ENCODE results near the gene SCAPER. TPM values are rescaled to one million over a fixed set of nuclear protein-coding genes. Genes with fewer than 3 reads are reported as not detected.

The SCAPER gene
- total RNA-seq, 1 experiment from 2014 or later: 15.3 TPM

- POLR2A ChIA-PET: no interaction called here
- no peak for ATAC-seq
- no TSS peak for BruUV-seq (replicated peaks)
These were observed 141.1 kb downstream of the SCAPER start for GRCh38 chr15:76764004-76764403.

GRCh38 chr15:76763554-76763953 lies 141.6 kb downstream of the SCAPER start:
- Histone ChIP-seq H3K27me3 (ENCODE audit: control insufficient read depth, insufficient read depth, low read length) (no peaks in the 10 kb centered on the region), H3K4me3 (ENCODE audit: low read depth in 2 of 2, low read length in 2 of 2) (no peak overlapping the region), H3K4me1 (ENCODE audit: control insufficient read depth, insufficient read depth, low read length) (no peaks in the 10 kb centered on the region), H3K36me3 (ENCODE audit: control insufficient read depth, insufficient read depth, low read length) (no peaks in the 10 kb centered on the region; the same call in 1 of the 2 replicates), H3K9me3 (ENCODE audit: control insufficient read depth, insufficient read depth, low read depth, low read length) (peaks cover 7% of the 10 kb centered on the region; the same call in 1 of the 2 replicates), H3K27ac (ENCODE audit: low read length) (no peak overlapping the region)
- ATAC-seq: no peak
- no TSS peak for BruUV-seq (replicated peaks)
- intact Hi-C loops (cut with micrococcal nuclease; ENCODE audit: unreplicated experiment) (no loop called here), in situ Hi-C loops (cut with HindIII; ENCODE audit: low pct_unique_long_range_greater_than_20kb, low sequenced_read_pairs) (no loop called here)
- TF ChIP-seq POLR2AphosphoS5 (IDR thresholded peaks at IDR 0.05; ENCODE audit: low read depth, low read length) (no peak), TCF7L2 (IDR thresholded peaks at IDR 0.05; ENCODE audit: low read depth, low read length) (no peak), SIN3A (IDR thresholded peaks at IDR 0.05; ENCODE audit: borderline replicate concordance, insufficient read depth, low read depth, low read length) (no peak), REST (IDR thresholded peaks at IDR 0.05; ENCODE audit: insufficient read depth in 1 of 2, low read depth in 2 of 2, low read length in 1 of 2) (no peak), CTCF (IDR thresholded peaks at IDR 0.05) (no peak)
- DNase-seq (ENCODE audit: low read depth, low spot score): no peak
- ChIA-PET POLR2A (no interaction called here), CTCF (no interaction called here)

More at GRCh38 chr15:76764004-76764403, 141.1 kb downstream of the SCAPER start:
- CTCF ChIA-PET: no interaction called here
- H3K27ac ChIP-seq (ENCODE audit: low read length): no peak overlapping the region
- TF ChIP-seq SIN3A (IDR thresholded peaks at IDR 0.05; ENCODE audit: borderline replicate concordance, insufficient read depth, low read depth, low read length) (no peak), TCF7L2 (IDR thresholded peaks at IDR 0.05; ENCODE audit: low read depth, low read length) (no peak), CTCF (IDR thresholded peaks at IDR 0.05) (no peak), POLR2AphosphoS5 (IDR thresholded peaks at IDR 0.05; ENCODE audit: low read depth, low read length) (no peak), REST (IDR thresholded peaks at IDR 0.05; ENCODE audit: insufficient read depth in 1 of 2, low read depth in 2 of 2, low read length in 1 of 2) (no peak)
- intact Hi-C loops (cut with micrococcal nuclease; ENCODE audit: unreplicated experiment): no loop called here
- H3K9me3 ChIP-seq (ENCODE audit: control insufficient read depth, insufficient read depth, low read depth, low read length): peaks cover 7% of the 10 kb centered on the region; the same call in 1 of the 2 replicates
- no peak overlapping the region for H3K4me3 ChIP-seq (ENCODE audit: low read depth in 2 of 2, low read length in 2 of 2)
- no peak for DNase-seq (ENCODE audit: low read depth, low spot score)
- H3K36me3 ChIP-seq (ENCODE audit: control insufficient read depth, insufficient read depth, low read length): no peaks in the 10 kb centered on the region; the same call in 1 of the 2 replicates
- no peaks in the 10 kb centered on the region for H3K4me1 ChIP-seq (ENCODE audit: control insufficient read depth, insufficient read depth, low read length)
- H3K27me3 ChIP-seq (ENCODE audit: control insufficient read depth, insufficient read depth, low read length): no peaks in the 10 kb centered on the region
- in situ Hi-C loops (cut with HindIII; ENCODE audit: low pct_unique_long_range_greater_than_20kb, low sequenced_read_pairs): no loop called here
